GM12891 (cell line): ENCODE measurements around the gene H2AZ1.

ENCODE experiments used
- POLR2A ChIP-seq: IDR thresholded peaks from 2 replicates; pipeline ENCODE4 v1.6.1; 2011; ENCODE audit warnings: low read depth, low read length, control low read depth
- POLR2AphosphoS5 ChIP-seq: IDR thresholded peaks from 2 replicates; pipeline ENCODE4 v1.6.1; 2011; ENCODE audit warnings: low read depth, low read length, control low read depth

GRCh38 chr4:99949999-99950912 is at the start of gene H2AZ1:
- TF ChIP-seq POLR2AphosphoS5 (peak; percentile 99), POLR2A (peak; percentile 100)
